BE2C (cell line): Measurements from ENCODE around the gene FRMD1.

ENCODE experiments used
- DNase-seq: peaks from one replicate; pipeline ENCODE4 v3.0.0-alpha.2; 2020
- H3K27me3 ChIP-seq: fragments of 250-450 bp; sonication (Bioruptor Pico); 2 replicates; pipeline ENCODE4 v1.5.1; 2020; ENCODE audit warnings: mild to moderate bottlenecking
- H3K36me3 ChIP-seq: fragments of 250-450 bp; sonication (Bioruptor Pico); 2 replicates; pipeline ENCODE4 v1.5.1; 2020; ENCODE audit warnings: mild to moderate bottlenecking
- H3K4me1 ChIP-seq: fragments of 250-450 bp; sonication (Bioruptor Pico); 2 replicates; pipeline ENCODE4 v1.5.1; 2020
- H3K4me3 ChIP-seq: 2 replicates; pipeline ENCODE4 v1.5.1; 2011; ENCODE audit warnings: low read depth, low read length
- H3K9me3 ChIP-seq: fragments of 250-450 bp; sonication (Bioruptor Pico); 2 replicates; pipeline ENCODE4 v1.5.1; 2020
- CTCF ChIP-seq: IDR thresholded peaks from 2 replicates; pipeline ENCODE4 v1.5.1; 2012; ENCODE audit warnings: mild to moderate bottlenecking, low read depth, low read length

The FRMD1 gene

GRCh38 chr6:168086066-168086465, 7.1 kb upstream of the FRMD1 start:
- no peak overlapping the region for H3K4me3 ChIP-seq
- DNase-seq: no peak
- no peaks in the 10 kb centered on the region for H3K36me3 ChIP-seq
- no peaks in the 10 kb centered on the region for H3K4me1 ChIP-seq
- H3K27me3 ChIP-seq: no peaks in the 10 kb centered on the region
- TF ChIP-seq CTCF: no peak
- no peaks in the 10 kb centered on the region for H3K9me3 ChIP-seq

GRCh38 chr6:168084465-168085160, 5.6 kb upstream of the FRMD1 start:
- Histone ChIP-seq H3K4me3 (no peak overlapping the region), H3K27me3 (no peaks in the 10 kb centered on the region), H3K4me1 (no peaks in the 10 kb centered on the region), H3K36me3 (no peaks in the 10 kb centered on the region), H3K9me3 (no peaks in the 10 kb centered on the region)
- no peak for DNase-seq
- no peak for TF ChIP-seq CTCF

GRCh38 chr6:168083514-168083885, 4.5 kb upstream of the FRMD1 start:
- Histone ChIP-seq H3K4me3 (no peak overlapping the region), H3K27me3 (no peaks in the 10 kb centered on the region), H3K9me3 (no peaks in the 10 kb centered on the region), H3K4me1 (no peaks in the 10 kb centered on the region), H3K36me3 (no peaks in the 10 kb centered on the region)
- DNase-seq: no peak
- no peak for TF ChIP-seq CTCF

GRCh38 chr6:168082860-168083513, 4.0 kb upstream of the FRMD1 start:
- TF ChIP-seq CTCF: no peak
- H3K36me3 ChIP-seq: no peaks in the 10 kb centered on the region
- no peak overlapping the region for H3K4me3 ChIP-seq
- H3K4me1 ChIP-seq: no peaks in the 10 kb centered on the region
- H3K9me3 ChIP-seq: no peaks in the 10 kb centered on the region
- no peaks in the 10 kb centered on the region for H3K27me3 ChIP-seq
- DNase-seq: no peak

GRCh38 chr6:168081858-168082546, 3.0 kb upstream of the FRMD1 start:
- H3K36me3 ChIP-seq: no peaks in the 10 kb centered on the region
- no peaks in the 10 kb centered on the region for H3K4me1 ChIP-seq
- no peak overlapping the region for H3K4me3 ChIP-seq
- no peaks in the 10 kb centered on the region for H3K9me3 ChIP-seq
- TF ChIP-seq CTCF: no peak
- no peaks in the 10 kb centered on the region for H3K27me3 ChIP-seq
- DNase-seq: no peak
